H1 (cell line): ENCODE results near the gene SLFN14. TPM values are rescaled to one million over a fixed set of nuclear protein-coding genes. Genes with fewer than 3 reads are reported as not detected.

Experiments
- CTCF ChIA-PET: fragments of 300-600 bp; sonication (Branson Sonifier 250); formaldehyde crosslinking; loops from one replicate; lab custom pipeline; 2021; ENCODE audit not compliant: partially characterized antibody; lab: Charles Lee
- POLR2A ChIA-PET: fragments of 300-600 bp; sonication (Branson Sonifier 250); formaldehyde crosslinking; loops from one replicate; lab custom pipeline; 2021; ENCODE audit warnings: inconsistent platforms; ENCODE audit not compliant: partially characterized antibody; lab: Charles Lee
- DNase-seq, 2 experiments: peaks; one replicate each; pipeline versions ENCODE4 v3.0.0 to v3.0.0-alpha.2; 2010 to 2022; ENCODE audit warnings: low spot score in 2 of 2, low read depth in 1 of 2, mixed read lengths in 1 of 2
- FAIRE-seq: peaks from 2 replicates; lab custom pipeline; 2011; peaks lifted over from hg19 to GRCh38; lab: Jason Lieb, UNC
- H2AFZ ChIP-seq: 2 replicates; pipeline ENCODE4 v1.8.1; 2012; ENCODE audit warnings: low read length, inconsistent platforms
- H2AK5ac ChIP-seq: 2 replicates; pipeline ENCODE4 v1.6.1; 2013; ENCODE audit warnings: low read depth, low read length
- H2BK120ac ChIP-seq: replicated peaks from 2 replicates; pipeline ENCODE3; 2013; ENCODE audit warnings: low read depth, low read length, inconsistent platforms
- H2BK12ac ChIP-seq: 2 replicates; pipeline ENCODE4 v1.6.1; 2013; ENCODE audit warnings: low read depth, low read length
- H2BK15ac ChIP-seq: 2 replicates; pipeline ENCODE4 v1.6.1; 2013; ENCODE audit warnings: low read length
- H2BK20ac ChIP-seq: 2 replicates; pipeline ENCODE4 v1.6.1; 2013; ENCODE audit warnings: low read length
- H2BK5ac ChIP-seq: 2 replicates; pipeline ENCODE4 v1.6.1; 2013; ENCODE audit warnings: low read depth, low read length
- H3K14ac ChIP-seq: 2 replicates; pipeline ENCODE4 v1.6.1; 2013; ENCODE audit warnings: inconsistent platforms; ENCODE audit not compliant: insufficient read length
- H3K18ac ChIP-seq: 2 replicates; pipeline ENCODE4 v1.6.1; 2013; ENCODE audit warnings: low read length; ENCODE audit errors: extremely low read depth
- H3K23ac ChIP-seq: 2 replicates; pipeline ENCODE4 v1.6.1; 2013; ENCODE audit warnings: inconsistent platforms; ENCODE audit not compliant: insufficient read length
- H3K23me2 ChIP-seq: 2 replicates; pipeline ENCODE4 v1.6.1; 2013; ENCODE audit warnings: low read depth, low read length
- H3K27ac ChIP-seq: 2 replicates; pipeline ENCODE4 v1.6.1; 2011; ENCODE audit warnings: low read depth, low read length, inconsistent platforms
- H3K27me3 ChIP-seq, 4 experiments: replicated peaks in 1 of 4; 1 replicate in 1 of 4; 2 replicates in 3 of 4; pipeline versions ENCODE4 v1.6.1 to v1.8.1; 2011 to 2013; ENCODE audit warnings: low read length in 3 of 4, mild to moderate bottlenecking in 3 of 4, inconsistent platforms in 2 of 4, mixed read lengths in 2 of 4, moderate library complexity in 1 of 4; ENCODE audit not compliant: control insufficient read depth in 3 of 4, insufficient read depth in 3 of 4; ENCODE audit errors: extremely low read depth in 1 of 4
- H3K36me3 ChIP-seq, 4 experiments: 2 replicates each; pipeline versions ENCODE4 v1.6.1 to v1.8.1; 2011 to 2013; ENCODE audit warnings: mild to moderate bottlenecking in 4 of 4, low read length in 3 of 4, moderate library complexity in 2 of 4, control low read depth in 1 of 4, inconsistent platforms in 1 of 4; ENCODE audit not compliant: insufficient read depth in 4 of 4, control insufficient read depth in 2 of 4
- H3K4ac ChIP-seq: replicated peaks from 2 replicates; pipeline ENCODE3; 2013; ENCODE audit warnings: low read length, low read depth, mixed read lengths, inconsistent platforms; ENCODE audit not compliant: insufficient read length
- H3K4me1 ChIP-seq, 4 experiments: replicated peaks in 1 of 4; 1 replicate in 1 of 4; 2 replicates in 3 of 4; pipeline versions ENCODE4 v1.6.1 to v1.8.1; 2011 to 2013; ENCODE audit warnings: low read length in 3 of 4, inconsistent platforms in 2 of 4, mixed read lengths in 1 of 4; ENCODE audit not compliant: insufficient read depth in 4 of 4, control insufficient read depth in 3 of 4
- H3K4me2 ChIP-seq, 2 experiments: 2 replicates each; pipeline versions ENCODE4 v1.6.1 to v1.8.1; 2011 to 2013; ENCODE audit warnings: low read depth in 2 of 2, low read length in 2 of 2, control low read depth in 1 of 2, inconsistent platforms in 1 of 2, mild to moderate bottlenecking in 1 of 2; ENCODE audit not compliant: insufficient read depth in 1 of 2
- H3K4me3 ChIP-seq, 4 experiments: fragments of 200-600, 300-600 bp in 1 of 4; sonication (generic), shearing (Covaris generic), sonication (Bioruptor Twin) in 1 of 4; 2 replicates each; pipeline versions ENCODE4 v1.5.1 to v1.8.1; 2011 to 2016; ENCODE audit warnings: low read length in 4 of 4, low read depth in 3 of 4, control low read depth in 2 of 4, inconsistent platforms in 2 of 4, mild to moderate bottlenecking in 2 of 4, mixed read lengths in 1 of 4, moderate library complexity in 1 of 4; ENCODE audit not compliant: insufficient read depth in 2 of 4; ENCODE audit errors: extremely low read depth in 1 of 4
- H3K56ac ChIP-seq: replicated peaks from 2 replicates; pipeline ENCODE3; 2013; ENCODE audit warnings: low read depth, mild to moderate bottlenecking, mixed read lengths, low read length, inconsistent platforms; ENCODE audit not compliant: insufficient read length
- H3K79me1 ChIP-seq: 2 replicates; pipeline ENCODE4 v1.6.1; 2013; ENCODE audit warnings: low read depth, low read length, control low read depth
- H3K79me2 ChIP-seq, 2 experiments: 2 replicates each; pipeline versions ENCODE4 v1.6.1 to v1.8.1; 2012 to 2013; ENCODE audit warnings: low read length in 2 of 2, mild to moderate bottlenecking in 2 of 2, inconsistent platforms in 1 of 2; ENCODE audit not compliant: insufficient read depth in 2 of 2, control insufficient read depth in 1 of 2
- H3K9ac ChIP-seq, 4 experiments: replicated peaks in 1 of 4; 1 replicate in 1 of 4; 2 replicates in 3 of 4; pipeline versions ENCODE4 v1.6.1 to v1.8.1; 2011 to 2013; ENCODE audit warnings: low read depth in 3 of 4, low read length in 3 of 4, control low read depth in 2 of 4, mild to moderate bottlenecking in 2 of 4, moderate library complexity in 2 of 4, inconsistent platforms in 1 of 4; ENCODE audit errors: extremely low read depth in 1 of 4
- H3K9me3 ChIP-seq, 2 experiments: 2 replicates each; pipeline versions ENCODE4 v1.6.1 to v1.8.1; 2012 to 2013; ENCODE audit warnings: mild to moderate bottlenecking in 2 of 2, moderate library complexity in 2 of 2, control low read depth in 1 of 2, inconsistent platforms in 1 of 2, low read depth in 1 of 2, low read length in 1 of 2, mixed read lengths in 1 of 2; ENCODE audit not compliant: insufficient read depth in 2 of 2
- H4K20me1 ChIP-seq, 2 experiments: replicated peaks in 1 of 2; 2 replicates each; pipeline versions ENCODE3 to v1.8.1; 2011 to 2013; ENCODE audit warnings: inconsistent platforms in 2 of 2, low read length in 2 of 2, mild to moderate bottlenecking in 1 of 2; ENCODE audit not compliant: insufficient read depth in 2 of 2, control insufficient read depth in 1 of 2
- H4K5ac ChIP-seq: 2 replicates; pipeline ENCODE4 v1.6.1; 2013; ENCODE audit warnings: low read length, low read depth, mixed read lengths, inconsistent platforms; ENCODE audit not compliant: insufficient read length
- H4K8ac ChIP-seq: 2 replicates; pipeline ENCODE4 v1.8.0; 2013; ENCODE audit warnings: mild to moderate bottlenecking, moderate library complexity, low read length, inconsistent platforms; ENCODE audit not compliant: insufficient read depth; ENCODE audit errors: extremely low read depth
- H4K91ac ChIP-seq: replicated peaks from 2 replicates; pipeline ENCODE3; 2013; ENCODE audit warnings: low read length, mixed read lengths, inconsistent platforms; ENCODE audit not compliant: insufficient read length
- CBX8 ChIP-seq: fragments of 300-800, 300-1000 bp; sonication (generic); IDR thresholded peaks from 2 replicates; pipeline ENCODE4 v1.7.1; 2016; ENCODE audit warnings: low read depth, low read length, borderline replicate concordance
- GTF2F1 ChIP-seq: IDR thresholded peaks from 2 replicates; pipeline ENCODE4 v1.6.1; 2012; ENCODE audit warnings: low read depth, low read length, improper control_type of control experiment, borderline replicate concordance
- HDAC6 ChIP-seq: IDR thresholded peaks from one replicate; pipeline ENCODE4 v1.7.1; 2012; ENCODE audit warnings: low read depth, mild to moderate bottlenecking, inconsistent platforms, low read length, moderate library complexity
- MAFK ChIP-seq: IDR thresholded peaks from 2 replicates; pipeline ENCODE4 v1.6.1; 2012; ENCODE audit warnings: low read depth, mild to moderate bottlenecking, improper control_type of control experiment, low read length
- RBBP5 ChIP-seq: IDR thresholded peaks from 2 replicates; pipeline ENCODE4 v1.7.1; 2012; ENCODE audit warnings: low read depth, mild to moderate bottlenecking, inconsistent platforms, low read length, moderate library complexity, borderline replicate concordance
- RNF2 ChIP-seq: fragments of 200-900, 300-1000 bp; sonication (generic); IDR thresholded peaks from 2 replicates; pipeline ENCODE4 v1.7.1; 2016; ENCODE audit warnings: borderline replicate concordance, low read depth, mild to moderate bottlenecking, antibody characterized with exemption, low read length; ENCODE audit not compliant: poor library complexity, severe bottlenecking; ENCODE audit errors: missing control alignments
- WGBS, 2 experiments: shearing (Covaris generic) in 1 of 2; methylation state at CpG; one replicate each; pipeline versions ENCODE4 v1.1.6 to v1.1.7; 2013 to 2015; ENCODE audit warnings: low lambda C conversion rate in 2 of 2, mixed read lengths in 2 of 2, inconsistent platforms in 1 of 2, low coverage in 1 of 2, missing lambda C conversion rate in 1 of 2; ENCODE audit not compliant: insufficient replicate concordance in 2 of 2, insufficient coverage in 1 of 2, insufficient read length in 1 of 2; ENCODE audit errors: extremely low coverage in 1 of 2, missing lambda C conversion rate in 1 of 2; 5-methylcytosine and 5-hydroxymethylcytosine counted together
- polyA plus RNA-seq, 7 experiments: library from polyadenylated mRNA; depleted of rRNA in 3 of 7; stranded (reverse) in 5 of 7; unstranded in 2 of 7; fragments of >200 nt in 5 of 7; fragments of 200-250 nt in 2 of 7; gene quantifications; 1 replicate in 5 of 7; 2 replicates in 1 of 7; 4 replicates in 1 of 7; pipeline versions ENCODE4 v1.2.1 to v1.2.3, GENCODE V29; 2011 to 2013; ENCODE audit warnings: missing spikeins in 2 of 7, mixed read lengths in 2 of 7
- total RNA-seq: library from RNA; stranded (reverse); fragmentation: NEBNext Ultra II Directional; extraction: Animal tissue kit (Norgen Biotek cat#: 25700); gene quantifications from 2 replicates; pipeline ENCODE4 v1.2.1, GENCODE V29; 2021
- TF ChIP-seq, protein P1 (sequence below): IDR thresholded peaks from 2 replicates; pipeline ENCODE4 v1.6.1; 2012; ENCODE audit warnings: low read length, inconsistent platforms
- TF ChIP-seq, protein P2 (sequence below), 3 experiments: IDR thresholded peaks; 1 replicate in 2 of 3; 2 replicates in 1 of 3; pipeline versions ENCODE4 v1.5.1 to v1.6.1; 2011; ENCODE audit warnings: low read length in 3 of 3, mild to moderate bottlenecking in 3 of 3, inconsistent platforms in 2 of 3, low read depth in 1 of 3, moderate library complexity in 1 of 3; ENCODE audit not compliant: insufficient read depth in 1 of 3; ENCODE audit errors: control extremely low read depth in 1 of 3
- TF ChIP-seq, protein P3 (sequence below): IDR thresholded peaks from 2 replicates; pipeline ENCODE4 v1.6.1; 2012; ENCODE audit warnings: inconsistent platforms

The SLFN14 gene
- total and polyA plus RNA-seq, 2 of the 8 experiments (the other 6 are each of a cell fraction or from before 2014, with no cell fraction given) = 0.03 TPM; not detected in 1

DNA sequence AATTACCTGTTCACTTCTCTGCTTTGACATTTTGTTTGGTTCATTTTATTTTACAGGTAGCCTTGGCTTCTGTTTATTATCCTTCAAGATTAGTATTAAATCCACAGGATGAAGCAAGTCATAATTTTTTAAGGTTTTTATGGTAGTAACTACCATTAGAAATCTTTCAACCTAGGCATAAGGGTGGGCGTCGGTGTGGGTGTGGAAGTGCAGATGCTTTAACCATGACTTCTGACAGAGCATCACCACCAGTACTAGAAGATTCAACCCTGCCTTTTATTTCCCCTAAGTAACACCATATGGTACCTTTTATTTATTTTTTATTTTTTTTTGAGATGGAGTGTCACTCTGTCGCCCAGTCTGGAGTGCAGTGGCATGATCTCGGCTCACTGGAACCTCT, 49.2 kb upstream of the SLFN14 start:
- Histone ChIP-seq H3K4me2 (no peak overlapping the region), H3K14ac (no peak overlapping the region), H4K91ac (no peak overlapping the region), H3K79me1 (no peaks in the 10 kb centered on the region), H3K9ac (no peak overlapping the region), H2BK120ac (no peak overlapping the region), H3K27me3 (no peaks in the 10 kb centered on the region), H4K8ac (no peak overlapping the region), H3K23ac (no peak overlapping the region), H4K5ac (no peak overlapping the region), H2AK5ac (no peak overlapping the region), H3K27ac (no peak overlapping the region), H3K4me3 (no peak overlapping the region), H2BK15ac (no peak overlapping the region), H3K23me2 (no peaks in the 10 kb centered on the region), H3K4me1 (no peaks in the 10 kb centered on the region), H3K79me2 (no peaks in the 10 kb centered on the region), H2BK5ac (no peak overlapping the region), H2BK20ac (no peak overlapping the region), H3K9me3 (no peaks in the 10 kb centered on the region), H3K56ac (no peak overlapping the region), H4K20me1 (peaks cover 0 to 6% of the 10 kb centered on the region in 2 experiments), H3K18ac (no peak overlapping the region), H2BK12ac (no peak overlapping the region), H3K4ac (no peak overlapping the region), H3K36me3 (peaks cover 12 to 42% (median 28%) of the 10 kb centered on the region in 4 experiments; a peak in 7 of 8 replicates), H2AFZ (no peak overlapping the region)
- FAIRE-seq (no peak), DNase-seq (no peak)
- CTCF ChIA-PET = interaction anchor here (0.6 kb wide), 1 partner anchor 22 kb away, joined by 3 read pairs; no protein-coding TSS in a partner anchor
- WGBS, 2 experiments = 90% methylated on average over 4 of the region's 4 CpGs; no CpG with 5 or more reads in 1 of the 2 experiments
- POLR2A ChIA-PET = no interaction called here
- TF ChIP-seq, protein P1, sequence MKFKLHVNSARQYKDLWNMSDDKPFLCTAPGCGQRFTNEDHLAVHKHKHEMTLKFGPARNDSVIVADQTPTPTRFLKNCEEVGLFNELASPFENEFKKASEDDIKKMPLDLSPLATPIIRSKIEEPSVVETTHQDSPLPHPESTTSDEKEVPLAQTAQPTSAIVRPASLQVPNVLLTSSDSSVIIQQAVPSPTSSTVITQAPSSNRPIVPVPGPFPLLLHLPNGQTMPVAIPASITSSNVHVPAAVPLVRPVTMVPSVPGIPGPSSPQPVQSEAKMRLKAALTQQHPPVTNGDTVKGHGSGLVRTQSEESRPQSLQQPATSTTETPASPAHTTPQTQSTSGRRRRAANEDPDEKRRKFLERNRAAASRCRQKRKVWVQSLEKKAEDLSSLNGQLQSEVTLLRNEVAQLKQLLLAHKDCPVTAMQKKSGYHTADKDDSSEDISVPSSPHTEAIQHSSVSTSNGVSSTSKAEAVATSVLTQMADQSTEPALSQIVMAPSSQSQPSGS = no peak
- TF ChIP-seq RNF2 (no peak), RBBP5 (no peak), HDAC6 (no peak), MAFK (no peak), CBX8 (no peak), GTF2F1 (no peak)
- TF ChIP-seq, protein P2, sequence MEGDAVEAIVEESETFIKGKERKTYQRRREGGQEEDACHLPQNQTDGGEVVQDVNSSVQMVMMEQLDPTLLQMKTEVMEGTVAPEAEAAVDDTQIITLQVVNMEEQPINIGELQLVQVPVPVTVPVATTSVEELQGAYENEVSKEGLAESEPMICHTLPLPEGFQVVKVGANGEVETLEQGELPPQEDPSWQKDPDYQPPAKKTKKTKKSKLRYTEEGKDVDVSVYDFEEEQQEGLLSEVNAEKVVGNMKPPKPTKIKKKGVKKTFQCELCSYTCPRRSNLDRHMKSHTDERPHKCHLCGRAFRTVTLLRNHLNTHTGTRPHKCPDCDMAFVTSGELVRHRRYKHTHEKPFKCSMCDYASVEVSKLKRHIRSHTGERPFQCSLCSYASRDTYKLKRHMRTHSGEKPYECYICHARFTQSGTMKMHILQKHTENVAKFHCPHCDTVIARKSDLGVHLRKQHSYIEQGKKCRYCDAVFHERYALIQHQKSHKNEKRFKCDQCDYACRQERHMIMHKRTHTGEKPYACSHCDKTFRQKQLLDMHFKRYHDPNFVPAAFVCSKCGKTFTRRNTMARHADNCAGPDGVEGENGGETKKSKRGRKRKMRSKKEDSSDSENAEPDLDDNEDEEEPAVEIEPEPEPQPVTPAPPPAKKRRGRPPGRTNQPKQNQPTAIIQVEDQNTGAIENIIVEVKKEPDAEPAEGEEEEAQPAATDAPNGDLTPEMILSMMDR (IDR thresholded peaks at IDR 0.05; ENCODE audit: control extremely low read depth in 1 of 3, insufficient read depth in 1 of 3, low read depth in 1 of 3, low read length in 3 of 3) = no peak
- TF ChIP-seq, protein P3, sequence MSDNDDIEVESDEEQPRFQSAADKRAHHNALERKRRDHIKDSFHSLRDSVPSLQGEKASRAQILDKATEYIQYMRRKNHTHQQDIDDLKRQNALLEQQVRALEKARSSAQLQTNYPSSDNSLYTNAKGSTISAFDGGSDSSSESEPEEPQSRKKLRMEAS = no peak
